ENCODE data around the gene BMPR1B. TPM values are rescaled to one million over a fixed set of nuclear protein-coding genes. Genes with fewer than 3 reads are reported as not detected.

Gene BMPR1B
- total RNA-seq, 1 experiment from 2014 or later, result 0.35 TPM

DNA sequence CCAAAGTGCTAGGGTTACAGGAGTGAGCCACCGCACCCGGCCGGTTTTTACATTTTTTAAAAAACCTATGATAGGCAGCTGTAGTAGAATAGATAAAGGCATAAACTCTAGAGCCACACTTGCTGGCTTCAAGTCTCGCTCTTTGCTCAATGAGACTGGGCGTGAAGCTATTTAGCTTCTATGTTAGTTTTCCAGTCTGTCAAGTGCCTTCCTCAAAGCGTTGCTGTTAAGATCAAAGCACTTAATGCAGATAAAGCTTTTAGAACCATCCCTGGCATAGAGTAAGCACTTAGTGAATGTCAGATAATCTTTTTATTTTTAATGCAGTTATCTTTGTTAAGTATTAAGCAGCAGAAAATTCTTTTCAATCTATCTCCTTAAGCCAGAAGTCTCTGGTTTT lies 42.0 kb upstream of the BMPR1B start:
- WGBS (ENCODE audit: extremely low coverage, insufficient read length, low lambda C conversion rate), result no CpG with 5 or more reads among the region's 6 CpGs
- no peaks in the 10 kb centered on the region for H3K27me3 ChIP-seq (ENCODE audit: insufficient read depth, low read length)

More for the DNA sequence above, 42.0 kb upstream of the BMPR1B start:
- Histone ChIP-seq H3K27ac (ENCODE audit: insufficient read length, low read depth, low read length) (no peak overlapping the region), H2AK5ac (ENCODE audit: insufficient read length, low read length) (no peak overlapping the region), H3K4me1 (ENCODE audit: insufficient read depth, low read length) (no peaks in the 10 kb centered on the region), H3K9ac (ENCODE audit: extremely low read depth, insufficient read length, low read length) (no peak overlapping the region), H3K4ac (ENCODE audit: low read depth, low read length) (no peak overlapping the region), H2BK15ac (ENCODE audit: low read depth, low read length) (no peak overlapping the region), H3K14ac (ENCODE audit: insufficient read depth, low read length) (no peak overlapping the region), H2BK120ac (ENCODE audit: low read depth, low read length, poor library complexity, severe bottlenecking) (no peak overlapping the region), H4K5ac (ENCODE audit: insufficient read length, low read depth, low read length) (no peak overlapping the region), H2AFZ (ENCODE audit: low read length) (no peak overlapping the region), H3K9me3 (ENCODE audit: control insufficient read depth, low read depth, low read length) (no peaks in the 10 kb centered on the region), H4K91ac (ENCODE audit: insufficient read length, low read depth, low read length) (no peak overlapping the region), H3K4me2 (ENCODE audit: insufficient read depth, insufficient read length, low read length) (no peak overlapping the region), H4K20me1 (ENCODE audit: control insufficient read depth, insufficient read depth, insufficient read length) (no peaks in the 10 kb centered on the region), H4K8ac (replicated peaks; ENCODE audit: insufficient read length, low read depth, low read length) (no peak overlapping the region), H3K79me1 (ENCODE audit: insufficient read depth, low read depth, low read length, poor library complexity, severe bottlenecking) (no peaks in the 10 kb centered on the region), H3T11ph (ENCODE audit: low read length) (no peak overlapping the region), H3K23me2 (ENCODE audit: insufficient read length, low read depth, low read length, poor library complexity, severe bottlenecking) (no peaks in the 10 kb centered on the region), H3K23ac (ENCODE audit: insufficient read length, low read depth, low read length) (no peak overlapping the region), H3K56ac (ENCODE audit: insufficient read length, low read depth, low read length) (no peak overlapping the region), H2BK5ac (ENCODE audit: insufficient read length, low read length) (no peak overlapping the region), H2BK12ac (ENCODE audit: insufficient read length, low read depth, low read length) (no peak overlapping the region), H2BK20ac (ENCODE audit: low read depth, low read length, poor library complexity, severe bottlenecking) (no peak overlapping the region), H3K79me2 (ENCODE audit: insufficient read depth, low read length) (no peaks in the 10 kb centered on the region), H3K18ac (ENCODE audit: insufficient read length, low read depth, low read length) (no peak overlapping the region)
- Mint-ChIP-seq H3K36me3 (ENCODE audit: insufficient read depth in 1 of 3, low read depth in 3 of 3) (no peaks in the 10 kb centered on the region; a peak in 1 of 7 replicates), H3K27ac (no peak overlapping the region), H3K9me3 (no peaks in the 10 kb centered on the region), H3K4me1 (0 out of 4 replicates have a peak, but pooled peaks cover 0 to 3% of the 10 kb centered on the region in 2 experiments), H3K4me3 (no peak overlapping the region), H3K27me3 (ENCODE audit: low read depth) (no peaks in the 10 kb centered on the region)
- DNase-seq, result no peak
- TF ChIP-seq, protein P1, sequence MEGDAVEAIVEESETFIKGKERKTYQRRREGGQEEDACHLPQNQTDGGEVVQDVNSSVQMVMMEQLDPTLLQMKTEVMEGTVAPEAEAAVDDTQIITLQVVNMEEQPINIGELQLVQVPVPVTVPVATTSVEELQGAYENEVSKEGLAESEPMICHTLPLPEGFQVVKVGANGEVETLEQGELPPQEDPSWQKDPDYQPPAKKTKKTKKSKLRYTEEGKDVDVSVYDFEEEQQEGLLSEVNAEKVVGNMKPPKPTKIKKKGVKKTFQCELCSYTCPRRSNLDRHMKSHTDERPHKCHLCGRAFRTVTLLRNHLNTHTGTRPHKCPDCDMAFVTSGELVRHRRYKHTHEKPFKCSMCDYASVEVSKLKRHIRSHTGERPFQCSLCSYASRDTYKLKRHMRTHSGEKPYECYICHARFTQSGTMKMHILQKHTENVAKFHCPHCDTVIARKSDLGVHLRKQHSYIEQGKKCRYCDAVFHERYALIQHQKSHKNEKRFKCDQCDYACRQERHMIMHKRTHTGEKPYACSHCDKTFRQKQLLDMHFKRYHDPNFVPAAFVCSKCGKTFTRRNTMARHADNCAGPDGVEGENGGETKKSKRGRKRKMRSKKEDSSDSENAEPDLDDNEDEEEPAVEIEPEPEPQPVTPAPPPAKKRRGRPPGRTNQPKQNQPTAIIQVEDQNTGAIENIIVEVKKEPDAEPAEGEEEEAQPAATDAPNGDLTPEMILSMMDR (conservative IDR thresholded peaks at IDR 0.05), result no peak

All from H9 (cell line).